Osteoblast (primary cell): Measurements from ENCODE around the gene MAMSTR. TPM values are rescaled to one million over a fixed set of nuclear protein-coding genes. Genes with fewer than 3 reads are reported as not detected.
A peak's percentile ranks its signal among the peaks of the same experiment; 100 is the strongest.

Experiments used
- DNase-seq: peaks from one replicate; pipeline ENCODE4 v3.0.0; 2011; ENCODE audit warnings: low spot score, mixed read lengths; ENCODE audit not compliant: insufficient read length; ENCODE audit errors: missing footprints
- H2AFZ ChIP-seq: 2 replicates; pipeline ENCODE4 v1.6.0; 2011; ENCODE audit warnings: mild to moderate bottlenecking, low read length
- H3K27ac ChIP-seq: 2 replicates; pipeline ENCODE4 v1.5.1; 2011; ENCODE audit warnings: mild to moderate bottlenecking, low read depth, low read length, moderate library complexity
- H3K27me3 ChIP-seq: 2 replicates; pipeline ENCODE4 v1.6.0; 2012; ENCODE audit warnings: mild to moderate bottlenecking, control low read depth, inconsistent platforms, low read length, moderate library complexity; ENCODE audit not compliant: insufficient read depth
- H3K36me3 ChIP-seq: 2 replicates; pipeline ENCODE4 v1.5.1; 2011; ENCODE audit warnings: mild to moderate bottlenecking, low read length, control low read depth, moderate library complexity; ENCODE audit not compliant: insufficient read depth
- H3K4me1 ChIP-seq: 2 replicates; pipeline ENCODE4 v1.5.1; 2011; ENCODE audit warnings: mild to moderate bottlenecking, low read length, control low read depth, moderate library complexity; ENCODE audit not compliant: insufficient read depth
- H3K4me2 ChIP-seq: 2 replicates; pipeline ENCODE4 v1.6.0; 2011; ENCODE audit warnings: mild to moderate bottlenecking, low read length; ENCODE audit not compliant: insufficient read depth
- H3K4me3 ChIP-seq: fragments of 200-600 bp; sonication (generic); 3 replicates; pipeline ENCODE4 v1.5.1; 2012; ENCODE audit warnings: mild to moderate bottlenecking, low read length, inconsistent platforms; ENCODE audit not compliant: insufficient read depth
- H3K79me2 ChIP-seq: 2 replicates; pipeline ENCODE4 v1.6.0; 2012; ENCODE audit warnings: mild to moderate bottlenecking, low read length, control low read depth, inconsistent platforms; ENCODE audit not compliant: insufficient read depth
- H3K9me3 ChIP-seq: 2 replicates; pipeline ENCODE4 v1.5.1; 2011; ENCODE audit warnings: low read depth, low read length, control low read depth
- H4K20me1 ChIP-seq: 2 replicates; pipeline ENCODE4 v1.6.0; 2012; ENCODE audit warnings: mild to moderate bottlenecking, low read length, control low read depth; ENCODE audit not compliant: insufficient read depth
- CTCF ChIP-seq: IDR thresholded peaks from 2 replicates; pipeline ENCODE4 v1.5.1; 2011; ENCODE audit warnings: mild to moderate bottlenecking, low read depth, low read length, moderate library complexity; ENCODE audit errors: extremely low read depth
- total RNA-seq: library from RNA; depleted of rRNA; stranded (reverse); fragments of >200 nt; gene quantifications from 2 replicates; pipeline ENCODE4 v1.2.3, GENCODE V29; 2012

MAMSTR gene
- total RNA-seq, 1 donor: 0.36 TPM

GRCh38 chr19:48713864-48714755 is 5.4 kb downstream of the MAMSTR start:
- no peak for TF ChIP-seq CTCF
- peak overlapping the region; percentile 94 for H3K4me3 ChIP-seq
- peaks cover 31% of the 10 kb centered on the region for H3K4me1 ChIP-seq
- DNase-seq: peak; percentile 100
- no peaks in the 10 kb centered on the region for H3K36me3 ChIP-seq
- H3K27me3 ChIP-seq: no peaks in the 10 kb centered on the region
- peaks cover 12% of the 10 kb centered on the region for H3K79me2 ChIP-seq
- no peaks in the 10 kb centered on the region for H3K9me3 ChIP-seq
- peak overlapping the region; percentile 85 for H3K27ac ChIP-seq
- H4K20me1 ChIP-seq: no peaks in the 10 kb centered on the region
- peak overlapping the region; percentile 91 for H2AFZ ChIP-seq
- H3K4me2 ChIP-seq: peak overlapping the region; percentile 96

- Histone ChIP-seq H3K9me3 (no peaks in the 10 kb centered on the region), H3K79me2 (peaks cover 12% of the 10 kb centered on the region), H3K4me2 (peak overlapping the region; percentile 93), H4K20me1 (no peaks in the 10 kb centered on the region), H3K27ac (no peak overlapping the region), H3K36me3 (no peaks in the 10 kb centered on the region), H2AFZ (peak overlapping the region; percentile 86), H3K27me3 (no peaks in the 10 kb centered on the region), H3K4me1 (peaks cover 31% of the 10 kb centered on the region), H3K4me3 (peak overlapping the region; percentile 94)
- peak; percentile 94 for DNase-seq
- TF ChIP-seq CTCF: peak; percentile 20
These were observed 6.3 kb downstream of the MAMSTR start for GRCh38 chr19:48713041-48713863.

GRCh38 chr19:48711106-48711662 is 8.3 kb downstream of the MAMSTR start:
- Histone ChIP-seq H3K27ac (no peak overlapping the region), H3K9me3 (no peaks in the 10 kb centered on the region), H3K4me2 (no peak overlapping the region), H3K79me2 (peaks cover 12% of the 10 kb centered on the region), H2AFZ (no peak overlapping the region), H3K4me1 (peaks cover 22% of the 10 kb centered on the region), H4K20me1 (no peaks in the 10 kb centered on the region), H3K36me3 (no peaks in the 10 kb centered on the region), H3K4me3 (no peak overlapping the region), H3K27me3 (no peaks in the 10 kb centered on the region)
- no peak for TF ChIP-seq CTCF
- peak; percentile 11 for DNase-seq
